CD4-positive, alpha-beta T cell treated with Interleukin-15 for 1 hour (primary cell): Measurements from ENCODE around the gene CNKSR2.
A peak's percentile ranks its signal among the peaks of the same experiment; 100 is the strongest.

Experiments
- DNase-seq: peaks from one replicate; pipeline ENCODE4 v3.0.0-alpha.2; 2020

Gene CNKSR2

DNA sequence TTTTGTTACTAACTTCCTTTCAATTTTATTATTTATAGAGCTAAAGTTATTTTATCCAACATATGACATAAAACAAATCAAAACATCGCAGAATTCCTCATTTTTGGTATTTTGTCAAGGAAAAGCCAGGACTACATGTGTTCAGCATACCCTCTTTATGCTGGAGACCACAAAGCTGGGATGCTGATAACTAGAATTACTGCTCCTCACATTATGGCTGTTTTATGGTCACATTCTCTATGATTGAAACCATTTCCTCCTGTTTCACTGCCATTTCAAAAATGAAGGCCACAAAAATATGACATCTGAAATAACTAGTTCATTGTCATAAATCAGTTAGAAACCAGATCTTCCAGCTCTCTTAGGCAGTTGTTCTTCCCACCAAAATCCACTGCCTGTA lies 242.2 kb downstream of the CNKSR2 start:
- no peak for DNase-seq

GRCh38 chrX:21620234-21620633 lies 246.0 kb downstream of the CNKSR2 start:
- DNase-seq, result no peak

GRCh38 chrX:21623778-21624501 lies 249.7 kb downstream of the CNKSR2 start:
- no peak for DNase-seq

DNA sequence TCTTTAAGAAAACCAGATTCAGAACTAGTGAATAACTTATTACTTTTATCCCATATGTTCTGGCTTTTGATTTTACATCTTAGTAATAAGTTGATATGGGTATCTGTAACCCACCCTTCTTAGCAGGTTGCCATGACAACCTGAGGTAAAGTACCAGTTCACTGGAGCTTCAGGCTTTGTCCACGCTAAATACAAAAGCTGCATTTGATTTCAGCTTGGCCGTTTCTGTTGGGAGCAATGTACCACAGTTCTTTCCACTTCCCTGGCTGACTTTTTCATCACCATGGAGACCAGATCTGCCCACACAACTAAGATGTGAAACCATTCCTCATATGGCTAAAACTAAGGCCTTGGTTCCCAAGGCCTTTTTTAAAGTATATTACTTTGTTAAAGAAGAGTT lies 257.8 kb downstream of the CNKSR2 start:
- DNase-seq, result no peak

GRCh38 chrX:21638311-21638710 lies 264.1 kb downstream of the CNKSR2 start:
- DNase-seq, result no peak

- no peak for DNase-seq
These were observed 265.6 kb downstream of the CNKSR2 start for GRCh38 chrX:21639775-21640174.

- no peak for DNase-seq
These were observed 271.2 kb downstream of the CNKSR2 start for GRCh38 chrX:21645431-21645830.

- DNase-seq, result no peak
These were observed 271.7 kb downstream of the CNKSR2 start for GRCh38 chrX:21645886-21646285.

- DNase-seq, result peak; percentile 16
These were observed 281.8 kb downstream of the CNKSR2 start for GRCh38 chrX:21655901-21656586.

- DNase-seq, result no peak
These were observed 282.5 kb downstream of the CNKSR2 start for GRCh38 chrX:21656587-21657317.

DNA sequence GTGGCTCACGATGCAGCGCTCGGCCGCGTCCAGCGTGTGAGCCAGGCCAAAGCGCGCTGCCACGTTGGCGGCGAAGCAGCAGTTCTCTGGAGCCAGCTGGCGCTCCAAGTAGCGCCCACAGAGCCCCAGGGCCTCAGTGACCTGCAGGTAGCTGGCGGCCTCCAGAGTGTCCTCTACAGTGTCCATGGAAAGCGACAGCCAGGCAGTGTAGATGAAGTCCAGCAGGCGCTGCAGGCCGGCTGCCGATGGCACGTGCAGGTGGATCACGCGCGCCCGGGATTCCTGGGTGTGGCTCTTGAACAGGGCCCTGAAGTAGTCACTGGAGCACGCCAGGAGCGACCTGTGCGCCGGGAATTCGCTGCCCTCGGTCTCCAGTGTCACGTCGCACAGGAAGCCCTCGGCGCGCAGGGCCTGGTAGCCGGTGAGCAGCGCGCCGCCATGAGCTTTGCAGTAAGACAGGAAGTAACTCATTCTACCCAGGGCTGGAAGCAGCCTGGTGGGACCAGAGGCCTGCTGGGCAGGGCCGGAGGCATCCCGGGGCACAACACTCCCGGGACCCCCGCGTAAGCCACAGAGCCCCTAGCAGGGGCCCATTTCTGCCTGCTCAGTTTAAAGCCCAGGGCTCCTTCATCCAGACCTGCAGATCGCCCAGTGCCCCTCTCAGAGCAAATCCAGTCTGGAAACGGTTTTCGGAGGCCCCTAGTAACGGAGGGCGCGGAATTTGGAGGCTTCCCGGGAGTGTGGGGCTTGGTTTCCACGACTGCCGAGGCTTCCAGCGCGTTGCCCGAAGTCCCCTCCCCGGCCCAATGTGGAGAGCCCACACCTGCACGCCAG lies 283.3 kb downstream of the CNKSR2 start:
- DNase-seq, result peak; percentile 16

- no peak for DNase-seq
These were observed 284.0 kb downstream of the CNKSR2 start, which contains the start of gene KLHL34 for GRCh38 chrX:21658152-21658737. TSS of gene KLHL34 (minus strand) at chrX:21658330. CDS start at chrX:21657788, 542 bp downstream.

GRCh38 chrX:21658746-21659145 lies 284.5 kb downstream of the CNKSR2 start:
- no peak for DNase-seq

- no peak for DNase-seq
These were observed 285.1 kb downstream of the CNKSR2 start for GRCh38 chrX:21659320-21659719.

GRCh38 chrX:21660156-21660555 lies 285.9 kb downstream of the CNKSR2 start:
- DNase-seq, result no peak

- DNase-seq, result no peak
These were observed 287.1 kb downstream of the CNKSR2 start for GRCh38 chrX:21661316-21661715.

DNA sequence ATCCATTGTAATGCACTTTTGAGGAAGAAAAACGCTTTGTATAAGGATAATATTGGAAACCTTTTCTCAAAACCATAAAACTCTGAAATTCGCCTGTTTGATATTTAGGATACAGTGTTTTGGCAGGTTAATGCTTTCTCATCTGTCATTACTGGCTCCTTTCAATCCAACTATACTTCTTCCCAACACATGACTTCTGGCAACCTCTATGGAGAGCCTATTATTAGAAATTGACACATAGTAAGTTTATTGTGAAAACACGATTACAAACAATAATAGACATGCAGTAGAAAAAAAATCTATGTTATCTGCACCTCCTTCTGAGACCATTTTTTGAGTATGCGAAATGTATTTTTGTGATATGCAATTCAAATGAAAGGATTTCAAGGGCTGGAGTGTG lies 288.5 kb downstream of the CNKSR2 start:
- no peak for DNase-seq

DNA sequence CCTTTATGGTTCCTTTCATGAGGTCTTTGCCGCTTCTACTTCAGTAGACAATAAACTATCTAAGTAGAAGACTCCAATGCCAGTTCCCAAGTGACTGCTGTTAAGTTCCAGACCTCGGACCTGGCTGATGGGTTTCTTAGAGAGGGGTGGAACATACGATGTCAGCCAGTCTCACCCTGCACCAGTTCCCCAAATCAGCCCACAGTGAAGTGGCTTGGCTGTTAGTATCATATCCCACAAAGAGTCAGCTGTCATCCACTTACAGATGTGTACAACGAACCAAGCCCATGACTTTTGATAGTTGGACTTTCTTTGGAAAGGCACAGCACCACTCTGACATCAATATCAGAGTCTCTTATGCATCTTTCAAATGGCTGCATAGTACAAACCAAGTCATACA lies 292.0 kb downstream of the CNKSR2 start:
- no peak for DNase-seq

DNA sequence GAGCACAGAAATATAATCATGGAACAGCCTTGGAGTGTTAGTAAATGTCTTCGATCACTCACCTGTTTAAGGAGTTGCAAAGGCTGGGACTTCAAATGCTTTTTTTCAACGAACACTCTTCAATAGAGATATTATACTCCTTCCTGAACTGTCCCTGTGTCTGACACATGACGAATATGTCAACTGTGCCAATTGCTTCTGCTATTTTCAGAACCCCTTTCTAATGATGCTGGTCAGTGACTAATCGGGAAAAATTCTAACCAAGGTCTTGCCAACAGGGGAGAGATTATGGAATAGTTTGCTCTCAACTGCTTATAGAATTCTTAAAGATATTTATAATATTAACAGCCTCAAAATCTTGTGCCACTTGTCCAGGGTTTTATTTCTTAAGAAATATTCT lies 292.5 kb downstream of the CNKSR2 start:
- DNase-seq, result no peak

- DNase-seq, result no peak
These were observed 300.4 kb downstream of the CNKSR2 start for GRCh38 chrX:21674430-21675186.

DNA sequence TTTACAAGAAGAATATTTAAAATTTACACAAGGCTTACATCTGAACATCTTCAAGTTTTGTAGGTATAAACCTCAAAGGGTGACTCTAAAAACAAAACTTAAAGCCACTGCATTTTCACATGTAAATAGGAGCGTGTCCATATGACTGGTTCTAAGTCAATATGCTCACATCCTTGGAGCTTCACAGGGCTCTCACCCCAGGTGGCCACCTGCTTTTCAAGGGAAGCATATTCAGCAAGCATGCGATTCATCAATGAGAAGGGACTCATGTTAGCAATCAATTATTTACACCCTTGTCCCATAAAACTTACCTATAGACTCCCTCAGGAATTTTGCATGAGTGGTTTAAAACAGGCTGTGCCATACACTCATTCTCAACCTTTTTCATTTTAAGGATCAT lies 301.7 kb downstream of the CNKSR2 start:
- DNase-seq, result no peak
